A204.1 (cell line): Measurements from ENCODE around the gene MAD2L2.
A peak's percentile ranks its signal among the peaks of the same experiment; 100 is the strongest.

Experiments used
- FAIRE-seq: peaks from 2 replicates; lab custom pipeline; 2012; peaks lifted over from hg19 to GRCh38; lab: Jason Lieb, UNC

MAD2L2 gene

DNA sequence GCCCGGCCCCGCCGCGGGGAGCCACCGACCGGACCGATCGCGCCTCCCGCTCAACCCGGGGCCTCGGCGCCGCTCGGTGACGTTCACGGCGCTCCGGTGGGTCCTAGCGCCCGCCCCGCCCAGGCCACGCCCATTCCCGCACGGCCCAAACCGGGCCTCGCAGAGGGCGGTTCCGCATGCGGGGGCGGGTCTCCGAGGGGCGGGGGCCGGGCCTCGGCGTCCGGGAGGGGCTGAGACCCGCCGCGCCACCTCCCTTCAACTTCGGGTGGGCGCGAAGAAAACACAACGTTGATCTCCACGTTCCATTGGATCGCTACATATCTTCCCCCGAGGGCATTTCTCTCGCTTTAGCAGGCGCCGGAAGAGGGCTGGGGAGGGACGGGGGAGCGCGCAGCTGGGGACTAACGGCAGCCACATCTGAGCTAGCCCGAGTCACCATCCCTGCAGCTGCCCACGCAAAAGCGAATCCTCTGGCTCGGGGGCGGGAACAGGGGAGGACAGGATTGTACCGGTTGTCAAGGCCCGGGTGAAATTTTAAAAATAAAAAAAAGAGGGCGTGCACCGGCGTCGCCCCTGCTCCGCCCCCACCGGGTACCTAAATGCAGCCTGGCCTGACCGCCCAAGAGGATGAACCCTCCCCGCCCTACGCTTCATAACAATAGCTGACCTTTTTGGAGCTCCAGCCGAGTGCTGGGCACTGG, at the start of gene MAD2L2:
TSS of gene MAD2L2 (minus strand) at position 78 of the 701 bp plus-strand sequence. CDS start 547 bp downstream, outside the sequence.
- peak; percentile 65 for FAIRE-seq

DNA sequence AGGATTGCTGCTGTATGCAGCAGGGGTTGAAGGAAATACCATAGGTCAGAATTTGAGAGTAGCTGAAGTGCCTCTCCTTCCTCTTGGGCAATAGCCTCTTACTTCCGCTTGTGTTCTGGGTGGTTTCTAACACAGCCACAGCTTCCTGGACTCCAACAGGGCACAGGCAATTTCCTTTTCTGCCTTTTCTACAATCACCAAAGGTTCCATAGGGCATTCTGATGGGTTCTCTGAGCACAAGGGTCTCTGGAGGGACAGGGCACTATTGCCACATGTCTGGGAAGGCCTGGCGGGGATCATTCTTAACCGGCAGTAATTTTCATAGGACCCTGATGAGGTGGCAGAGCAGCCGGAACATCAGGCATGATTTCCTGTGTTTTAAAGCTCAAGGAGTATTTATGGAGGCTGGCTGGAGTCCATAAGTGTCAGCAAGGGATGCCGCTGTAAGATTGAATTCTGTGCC, 49.5 kb upstream of the MAD2L2 start:
- FAIRE-seq: no peak

DNA sequence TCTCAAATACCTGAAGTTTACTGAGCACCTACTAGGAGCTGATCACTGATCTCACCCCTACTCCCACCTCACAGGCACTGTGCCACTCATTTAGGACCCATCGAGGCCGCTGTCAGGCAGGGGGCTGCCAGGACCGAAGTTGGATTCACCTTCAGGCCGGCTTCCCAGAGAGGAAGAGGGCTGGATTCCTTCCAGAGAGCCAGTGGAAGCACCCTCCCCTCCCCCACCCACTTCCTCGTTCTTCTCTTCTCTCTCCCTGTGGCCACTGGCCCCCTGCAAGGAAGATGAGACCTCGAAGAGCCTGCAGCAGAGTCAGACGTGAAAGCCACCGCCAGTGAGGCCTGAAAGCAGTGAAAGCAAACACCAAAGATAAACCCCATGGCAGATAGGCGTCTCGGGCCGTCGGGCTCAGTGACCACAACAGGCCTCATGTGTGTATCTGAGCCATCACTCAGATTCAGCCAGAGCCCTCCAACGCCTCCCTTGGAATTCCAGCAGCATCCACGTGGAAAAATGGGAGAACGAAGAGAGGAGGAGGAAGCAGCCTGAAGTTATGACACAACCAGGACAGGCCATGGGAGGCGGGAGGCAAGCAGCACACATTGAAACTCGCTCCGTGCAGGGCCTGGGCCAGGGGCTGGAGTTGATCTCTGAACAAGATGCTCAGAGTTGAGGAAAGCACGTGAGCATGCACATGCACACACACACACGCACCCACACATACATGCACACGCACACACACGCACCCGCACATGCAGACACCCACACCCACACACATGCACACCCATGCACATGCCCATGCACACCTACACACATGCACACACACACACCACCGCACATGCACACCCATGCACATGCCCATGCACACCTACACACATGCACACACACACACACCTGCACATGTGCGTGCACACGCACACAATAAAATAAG, 48.8 kb upstream of the MAD2L2 start:
- FAIRE-seq: no peak

DNA sequence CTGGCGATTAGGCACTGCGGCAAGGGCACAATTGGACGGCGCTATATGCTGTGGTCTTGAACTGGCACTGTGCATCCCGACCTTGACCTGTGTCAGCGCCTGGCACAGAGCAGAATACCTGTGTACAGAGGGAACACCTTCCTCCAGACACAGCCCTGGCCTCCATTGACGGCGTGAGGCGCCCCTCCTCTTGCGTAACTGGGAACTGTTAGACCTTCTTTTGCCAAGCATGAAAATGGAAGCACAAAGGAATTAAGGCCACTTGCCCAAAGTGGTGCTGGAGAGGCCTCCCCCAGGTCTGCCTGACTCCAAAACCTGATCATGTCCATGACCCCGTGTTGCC, 48.2 kb upstream of the MAD2L2 start:
- no peak for FAIRE-seq

DNA sequence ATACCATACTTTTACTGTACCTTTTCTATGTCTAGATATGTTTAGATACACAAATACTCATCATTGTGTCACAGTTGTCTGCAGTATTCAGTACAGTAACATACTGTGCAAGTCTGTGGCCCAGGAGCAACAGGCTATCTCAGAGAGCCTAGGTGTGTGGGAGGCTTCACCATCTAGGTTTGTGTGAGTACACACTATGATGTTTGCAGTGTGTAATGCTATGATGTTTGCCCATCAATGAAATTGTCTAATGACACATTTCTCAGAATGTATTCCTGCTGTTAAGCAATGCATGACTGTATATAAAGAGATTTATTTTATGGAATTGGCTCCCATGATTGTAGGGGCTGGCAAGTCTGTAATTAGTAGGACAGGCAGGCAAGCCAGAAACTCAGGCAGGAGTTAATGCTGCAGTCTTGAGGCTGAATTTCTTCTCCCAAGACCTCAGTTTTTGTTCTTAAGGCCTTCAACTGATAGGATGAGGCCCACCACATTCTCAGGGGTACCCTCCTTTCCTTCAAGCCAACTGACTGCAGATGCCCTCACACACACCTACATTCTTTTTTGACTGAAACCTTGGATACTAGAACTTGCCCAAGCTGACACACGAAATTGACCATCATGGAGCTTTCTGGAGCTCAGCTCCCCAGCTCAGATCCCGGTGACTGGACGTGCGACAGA, 47.3 kb upstream of the MAD2L2 start:
- no peak for FAIRE-seq

GRCh38 chr1:11727119-11727518, 46.2 kb upstream of the MAD2L2 start:
- FAIRE-seq: no peak

- FAIRE-seq: no peak
These were observed 44.7 kb upstream of the MAD2L2 start for GRCh38 chr1:11725616-11726015.

DNA sequence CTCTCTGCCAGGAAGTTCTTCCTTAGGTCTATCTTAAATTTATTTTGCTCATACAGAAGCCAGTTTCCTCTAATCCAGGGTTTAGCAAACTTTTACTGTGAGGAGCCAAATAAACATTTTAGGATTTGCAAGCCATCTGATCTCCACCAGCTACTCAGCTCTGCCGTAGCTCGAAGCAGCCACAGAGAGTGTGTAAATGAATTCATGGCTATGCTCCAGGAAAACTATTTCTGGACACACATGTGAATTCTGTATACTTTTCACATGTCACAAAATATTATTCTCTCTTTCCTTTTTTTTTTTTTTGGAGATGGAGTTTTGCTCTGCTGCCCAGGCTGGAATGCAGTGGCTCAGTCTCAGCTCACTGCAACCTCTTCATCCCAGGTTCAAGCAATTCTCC, 41.6 kb upstream of the MAD2L2 start:
- no peak for FAIRE-seq

GRCh38 chr1:11721311-11721710, 40.4 kb upstream of the MAD2L2 start:
- no peak for FAIRE-seq

DNA sequence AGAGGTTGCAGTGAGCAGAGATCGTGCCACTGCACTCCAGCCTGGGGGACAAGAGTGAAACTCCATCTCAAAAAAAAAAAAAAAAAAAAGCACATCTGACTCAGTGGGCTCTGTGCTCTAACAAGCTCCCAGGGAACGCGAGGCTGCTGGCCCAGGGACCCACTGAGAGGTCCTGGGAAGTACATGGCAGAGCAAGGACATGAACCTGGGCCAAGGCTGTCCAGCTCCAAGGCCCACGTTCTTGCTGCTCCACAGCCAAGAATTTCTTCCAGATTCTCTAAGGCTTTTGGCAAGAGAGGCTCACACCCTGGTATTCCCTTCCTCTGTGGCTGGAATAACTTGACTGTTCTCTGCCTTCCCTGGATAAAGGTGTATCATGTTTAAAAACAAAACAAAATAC, 39.6 kb upstream of the MAD2L2 start:
- no peak for FAIRE-seq

- no peak for FAIRE-seq
These were observed 39.1 kb upstream of the MAD2L2 start for GRCh38 chr1:11720033-11720376.

DNA sequence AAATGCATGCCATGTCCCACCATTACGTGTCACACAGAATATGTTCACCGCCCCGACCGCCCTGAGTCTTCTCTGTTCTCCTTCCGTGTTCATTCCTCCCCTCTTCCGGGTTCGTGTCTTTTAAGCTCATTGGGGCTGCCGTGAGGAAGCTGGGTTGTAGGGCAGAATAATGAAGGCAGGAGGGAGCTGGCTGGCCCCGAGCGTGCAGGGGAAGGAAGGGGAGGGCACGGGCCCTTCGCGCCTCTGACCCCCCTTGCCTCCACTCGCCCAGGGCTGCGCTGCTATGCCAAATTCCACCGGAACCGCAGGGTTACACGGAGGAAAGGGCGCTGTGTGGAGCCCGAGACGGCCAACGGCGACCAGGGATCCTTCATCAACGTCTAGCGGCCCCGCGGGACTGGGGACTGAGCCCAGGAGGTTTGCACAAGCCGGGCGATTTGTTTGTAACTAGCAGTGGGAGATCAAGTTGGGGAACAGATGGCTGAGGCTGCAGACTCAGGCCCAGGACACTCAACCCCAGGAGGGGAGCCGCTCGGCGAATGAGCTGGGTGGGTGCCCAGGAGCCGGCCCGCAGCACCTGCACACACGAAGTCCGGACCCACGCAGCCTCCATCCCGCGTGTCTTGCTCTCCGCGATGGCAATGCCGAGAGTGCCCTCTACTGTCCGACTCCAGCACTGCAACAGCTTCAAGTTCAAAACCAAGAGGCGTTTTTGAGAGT, 38.5 kb upstream of the MAD2L2 start:
- FAIRE-seq: peak; percentile 54

- no peak for FAIRE-seq
These were observed 34.1 kb upstream of the MAD2L2 start for GRCh38 chr1:11714831-11715575.

GRCh38 chr1:11713095-11713494, 32.1 kb upstream of the MAD2L2 start:
- no peak for FAIRE-seq

DNA sequence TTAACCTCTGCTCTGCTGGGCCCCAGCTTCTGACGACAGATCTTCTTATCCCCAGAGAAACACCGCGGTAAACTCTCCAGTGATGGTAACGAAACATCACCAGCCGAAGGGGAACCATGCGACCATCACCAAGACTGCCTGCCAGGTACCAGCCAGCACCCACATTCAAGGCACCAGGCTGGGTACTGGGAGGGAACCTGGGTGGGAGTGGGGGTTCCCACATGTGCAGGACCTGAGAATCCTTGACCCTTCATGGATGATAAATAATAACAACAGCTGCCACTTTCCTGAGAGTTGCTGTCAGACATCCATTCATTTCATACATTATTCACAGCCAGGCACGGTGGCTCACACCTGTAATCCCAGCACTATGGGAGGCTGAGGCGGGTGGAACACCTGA, 31.3 kb upstream of the MAD2L2 start:
- FAIRE-seq: no peak

DNA sequence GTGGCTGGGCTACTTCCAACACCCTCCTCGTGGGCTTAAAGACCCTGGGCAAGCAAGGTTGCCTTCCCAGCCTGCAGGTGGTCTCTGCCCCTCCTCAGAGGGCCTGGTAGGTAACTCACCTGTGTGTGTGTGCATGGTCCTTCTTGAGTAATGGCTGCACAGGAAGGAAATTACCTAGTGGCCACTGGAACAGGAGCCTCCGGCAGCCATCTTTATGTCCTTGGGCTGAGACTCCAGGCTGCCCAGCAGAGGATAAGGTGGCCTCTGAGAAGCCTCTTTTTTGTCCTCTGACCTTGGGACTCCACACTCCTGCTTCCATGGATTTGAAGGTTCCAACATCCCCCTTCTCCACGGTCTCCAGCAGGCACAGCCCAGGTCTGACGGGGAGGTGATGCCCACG, 30.5 kb upstream of the MAD2L2 start:
- FAIRE-seq: no peak

- no peak for FAIRE-seq
These were observed 27.8 kb upstream of the MAD2L2 start for GRCh38 chr1:11708554-11709350.

DNA sequence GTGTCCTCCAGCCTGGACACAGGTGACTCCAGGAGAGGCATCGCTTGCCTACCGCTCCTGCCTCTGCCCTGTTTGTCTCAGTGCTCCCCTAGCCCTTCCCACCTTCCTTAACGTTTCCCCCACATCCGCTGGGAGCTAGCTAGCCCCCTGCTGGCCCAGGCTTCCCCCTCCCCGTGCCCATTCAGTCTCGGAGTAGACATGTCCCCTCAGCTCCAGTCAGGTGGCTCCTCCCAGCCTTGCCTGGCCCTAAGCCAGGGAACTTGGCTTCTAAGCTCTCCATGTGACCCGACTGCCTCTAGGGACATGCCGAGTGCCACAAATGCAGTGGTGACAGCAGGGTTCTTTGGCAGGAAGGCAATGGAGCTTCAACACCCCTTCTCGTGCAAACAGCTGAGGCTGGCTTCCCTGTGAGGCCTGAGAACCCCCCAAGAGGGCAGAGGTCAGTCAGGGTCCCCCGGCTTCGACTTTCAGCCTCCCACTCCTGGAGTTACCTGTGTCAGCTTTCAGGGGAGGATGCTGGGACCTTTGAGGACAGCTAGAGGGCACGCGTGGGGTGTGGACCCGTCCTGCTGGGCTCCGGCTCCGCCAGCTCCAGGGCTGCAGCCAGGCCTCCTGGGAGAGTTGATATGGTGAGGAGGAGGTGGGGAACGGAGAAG, 26.8 kb upstream of the MAD2L2 start:
- FAIRE-seq: no peak

- FAIRE-seq: no peak
These were observed 25.3 kb upstream of the MAD2L2 start for GRCh38 chr1:11706292-11706691.

- no peak for FAIRE-seq
These were observed 24.6 kb upstream of the MAD2L2 start for GRCh38 chr1:11705596-11705995.
